ENCODE data around the gene PARVA.

GRCh38 chr11:12540075-12540680 lies 162.8 kb downstream of the PARVA start:
- no peak for TF ChIP-seq CTCF (IDR thresholded peaks at IDR 0.05; ENCODE audit: low read depth, low read length, poor library complexity, severe bottlenecking)
- no peak for TF ChIP-seq EZH2phosphoT487 (IDR thresholded peaks at IDR 0.05; ENCODE audit: borderline replicate concordance, low read length)
